ENCODE results near the gene PIKFYVE.

GRCh38 chr2:208384637-208385036 is 118.6 kb downstream of the PIKFYVE start:
- TF ChIP-seq CTCF (IDR thresholded peaks at IDR 0.05) (no peak), POLR2A (IDR thresholded peaks at IDR 0.05) (no peak)
